AG08395 (cell line): ENCODE results near the gene KCMF1.

Source experiments
- DNase-seq: peaks from one replicate; pipeline ENCODE4 v3.0.0; 2012; ENCODE audit warnings: mixed read lengths, low spot score

The KCMF1 gene

GRCh38 chr2:84956334-84957297, 14.3 kb upstream of the KCMF1 start:
- no peak for DNase-seq

GRCh38 chr2:84957771-84958134, 13.2 kb upstream of the KCMF1 start:
- DNase-seq: no peak

- peak; percentile 72 for DNase-seq
Observed at GRCh38 chr2:84958135-84959059, 12.6 kb upstream of the KCMF1 start.

- peak; percentile 69 for DNase-seq
Observed at GRCh38 chr2:84959095-84959565, 11.8 kb upstream of the KCMF1 start.

- DNase-seq: no peak
Observed at GRCh38 chr2:84959566-84960506, 11.1 kb upstream of the KCMF1 start.

- no peak for DNase-seq
Observed at GRCh38 chr2:84962917-84963316, 8.0 kb upstream of the KCMF1 start.

GRCh38 chr2:84963323-84963691, 7.7 kb upstream of the KCMF1 start:
- DNase-seq: no peak

GRCh38 chr2:84963692-84964405, 7.1 kb upstream of the KCMF1 start:
- DNase-seq: peak; percentile 75

- DNase-seq: no peak
Observed at GRCh38 chr2:84964406-84965191, 6.4 kb upstream of the KCMF1 start.

GRCh38 chr2:84965192-84965516, 5.8 kb upstream of the KCMF1 start:
- DNase-seq: no peak

- no peak for DNase-seq
Observed at GRCh38 chr2:84965827-84966226, 5.1 kb upstream of the KCMF1 start.

- no peak for DNase-seq
Observed at GRCh38 chr2:84966731-84967130, 4.2 kb upstream of the KCMF1 start.

- no peak for DNase-seq
Observed at GRCh38 chr2:84969511-84970209, 1.3 kb upstream of the KCMF1 start.

GRCh38 chr2:84970210-84970867, 622 bp upstream of the KCMF1 start:
- peak; percentile 41 for DNase-seq

GRCh38 chr2:84971510-84972206, 697 bp downstream of the KCMF1 start:
- peak; percentile 62 for DNase-seq

- no peak for DNase-seq
Observed at GRCh38 chr2:84972207-84972783, 1.3 kb downstream of the KCMF1 start.

- no peak for DNase-seq
Observed at GRCh38 chr2:84972932-84973331, 2.0 kb downstream of the KCMF1 start.
